Neural progenitor cell (in vitro differentiated cells): ENCODE measurements around the gene SOX11.

Experiments used
- EZH2 ChIP-seq: fragments of 200-600 bp; sonication (generic); IDR thresholded peaks from 2 replicates; pipeline ENCODE4 v1.6.1; 2017; ENCODE audit warnings: antibody characterized with exemption, mild to moderate bottlenecking, moderate library complexity
- EZH2phosphoT487 ChIP-seq: fragments of 200-600 bp; sonication (generic); IDR thresholded peaks from 2 replicates; pipeline ENCODE4 v1.6.1; 2017; ENCODE audit warnings: antibody characterized with exemption
- TF ChIP-seq, protein P1 (sequence below): fragments of 200-600 bp; sonication (generic); IDR thresholded peaks from 2 replicates; pipeline ENCODE4 v1.5.1; 2017; ENCODE audit warnings: antibody characterized with exemption, mild to moderate bottlenecking

DNA sequence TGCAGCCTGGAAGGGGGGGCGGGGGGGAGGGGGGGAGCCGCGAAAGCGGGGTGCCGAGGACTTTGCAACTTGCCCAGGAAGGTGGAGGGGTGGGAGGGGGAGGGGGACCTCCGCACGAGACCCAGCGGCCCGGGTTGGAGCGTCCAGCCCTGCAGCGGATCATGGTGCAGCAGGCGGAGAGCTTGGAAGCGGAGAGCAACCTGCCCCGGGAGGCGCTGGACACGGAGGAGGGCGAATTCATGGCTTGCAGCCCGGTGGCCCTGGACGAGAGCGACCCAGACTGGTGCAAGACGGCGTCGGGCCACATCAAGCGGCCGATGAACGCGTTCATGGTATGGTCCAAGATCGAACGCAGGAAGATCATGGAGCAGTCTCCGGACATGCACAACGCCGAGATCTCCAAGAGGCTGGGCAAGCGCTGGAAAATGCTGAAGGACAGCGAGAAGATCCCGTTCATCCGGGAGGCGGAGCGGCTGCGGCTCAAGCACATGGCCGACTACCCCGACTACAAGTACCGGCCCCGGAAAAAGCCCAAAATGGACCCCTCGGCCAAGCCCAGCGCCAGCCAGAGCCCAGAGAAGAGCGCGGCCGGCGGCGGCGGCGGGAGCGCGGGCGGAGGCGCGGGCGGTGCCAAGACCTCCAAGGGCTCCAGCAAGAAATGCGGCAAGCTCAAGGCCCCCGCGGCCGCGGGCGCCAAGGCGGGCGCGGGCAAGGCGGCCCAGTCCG, 540 bp downstream of the SOX11 start:
- TF ChIP-seq, protein P1, sequence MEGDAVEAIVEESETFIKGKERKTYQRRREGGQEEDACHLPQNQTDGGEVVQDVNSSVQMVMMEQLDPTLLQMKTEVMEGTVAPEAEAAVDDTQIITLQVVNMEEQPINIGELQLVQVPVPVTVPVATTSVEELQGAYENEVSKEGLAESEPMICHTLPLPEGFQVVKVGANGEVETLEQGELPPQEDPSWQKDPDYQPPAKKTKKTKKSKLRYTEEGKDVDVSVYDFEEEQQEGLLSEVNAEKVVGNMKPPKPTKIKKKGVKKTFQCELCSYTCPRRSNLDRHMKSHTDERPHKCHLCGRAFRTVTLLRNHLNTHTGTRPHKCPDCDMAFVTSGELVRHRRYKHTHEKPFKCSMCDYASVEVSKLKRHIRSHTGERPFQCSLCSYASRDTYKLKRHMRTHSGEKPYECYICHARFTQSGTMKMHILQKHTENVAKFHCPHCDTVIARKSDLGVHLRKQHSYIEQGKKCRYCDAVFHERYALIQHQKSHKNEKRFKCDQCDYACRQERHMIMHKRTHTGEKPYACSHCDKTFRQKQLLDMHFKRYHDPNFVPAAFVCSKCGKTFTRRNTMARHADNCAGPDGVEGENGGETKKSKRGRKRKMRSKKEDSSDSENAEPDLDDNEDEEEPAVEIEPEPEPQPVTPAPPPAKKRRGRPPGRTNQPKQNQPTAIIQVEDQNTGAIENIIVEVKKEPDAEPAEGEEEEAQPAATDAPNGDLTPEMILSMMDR, result no peak
- TF ChIP-seq EZH2phosphoT487 (no peak), EZH2 (peak; percentile 6)
